Stimulated activated CD4-positive, alpha-beta T cell treated with anti-CD3 and anti-CD28 coated beads, Interleukin-12 subunit alpha, Interleukin-12 subunit beta, amount 100 ng/mL, for 48 hours (primary cell): ENCODE measurements around the gene DHTKD1.
"Not testable (repeated sequence)": the region's sequence is repeated elsewhere in the genome, so short reads cannot be mapped to it uniquely, and the experiment has no call there.

Experiments used
- DNase-seq, 3 donors: peaks; one replicate each; pipeline ENCODE4 v3.0.0-alpha.2; 2020; ENCODE audit warnings: low read depth in 2 of 3, low spot score in 1 of 3

Gene DHTKD1

DNA sequence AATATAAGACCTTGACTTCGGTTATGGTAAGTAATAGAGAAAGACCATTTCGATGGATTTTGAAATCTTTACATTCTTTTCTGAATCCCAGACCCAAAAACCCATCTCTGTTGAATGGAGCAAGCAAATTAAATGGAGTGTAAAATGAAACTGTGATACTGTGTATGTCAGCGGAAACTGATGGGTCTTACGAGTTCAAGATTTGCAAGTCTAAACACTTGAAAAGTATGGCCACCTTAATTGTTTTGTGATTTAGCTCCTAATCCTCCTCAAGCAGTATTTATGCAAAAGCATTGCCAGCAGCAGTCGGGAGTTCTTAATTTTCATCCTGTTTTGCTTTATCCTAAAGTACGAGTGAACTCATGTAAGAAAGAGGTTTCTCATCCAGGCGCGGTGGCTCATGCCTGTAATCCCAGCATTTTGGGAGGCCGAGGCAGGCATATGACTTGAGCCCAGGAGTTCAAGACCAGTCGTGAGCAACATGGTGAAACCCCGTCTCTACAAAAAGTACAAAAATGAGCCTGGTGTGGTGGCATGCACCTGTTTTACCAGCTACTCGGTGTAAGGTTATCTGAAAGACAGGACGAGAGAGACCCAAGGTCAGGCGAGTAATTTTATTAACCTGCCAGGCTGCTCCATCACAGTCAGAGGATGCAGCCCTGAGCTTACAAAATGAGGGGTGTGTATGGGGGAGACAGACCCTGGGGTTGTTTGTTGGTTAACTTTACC is 5.8 kb upstream of the DHTKD1 start:
- no peak for DNase-seq

DNA sequence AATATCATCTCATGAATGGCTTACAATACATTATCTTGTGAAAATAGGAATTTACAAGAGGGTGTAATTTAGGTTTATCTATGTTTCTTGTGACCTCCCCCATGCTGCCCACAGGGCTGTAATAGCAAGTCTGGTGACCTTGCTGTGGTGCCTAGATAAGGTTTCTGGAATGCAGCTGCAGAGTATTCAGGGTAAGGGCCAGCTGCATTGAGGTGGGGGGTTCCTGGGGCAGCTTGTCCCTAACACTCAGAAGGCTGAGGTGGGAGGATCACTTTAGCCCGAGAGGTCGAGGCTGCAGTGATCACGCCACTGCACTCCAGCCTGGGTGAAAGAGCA is 5.3 kb upstream of the DHTKD1 start:
- DNase-seq = no peak

DNA sequence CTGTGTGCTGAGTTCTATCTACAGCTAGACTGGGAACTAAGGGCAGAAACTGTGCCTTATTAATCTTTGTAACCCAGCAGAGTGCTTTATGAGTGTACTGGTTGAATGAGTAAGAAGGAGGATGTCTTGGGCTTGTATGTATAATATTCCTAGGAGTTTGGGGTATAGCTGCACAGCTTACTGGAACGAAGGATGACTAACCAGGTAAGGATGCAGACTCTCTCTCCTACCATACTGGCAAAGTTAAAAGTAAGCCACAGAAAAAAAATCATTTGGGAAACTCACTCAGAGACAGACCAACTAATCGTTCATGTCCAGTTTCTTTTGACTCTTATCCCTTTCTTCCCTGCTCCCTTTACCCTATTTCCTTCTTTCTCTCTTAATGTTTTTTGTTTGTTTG is 1.4 kb upstream of the DHTKD1 start:
- no peak for DNase-seq

DNA sequence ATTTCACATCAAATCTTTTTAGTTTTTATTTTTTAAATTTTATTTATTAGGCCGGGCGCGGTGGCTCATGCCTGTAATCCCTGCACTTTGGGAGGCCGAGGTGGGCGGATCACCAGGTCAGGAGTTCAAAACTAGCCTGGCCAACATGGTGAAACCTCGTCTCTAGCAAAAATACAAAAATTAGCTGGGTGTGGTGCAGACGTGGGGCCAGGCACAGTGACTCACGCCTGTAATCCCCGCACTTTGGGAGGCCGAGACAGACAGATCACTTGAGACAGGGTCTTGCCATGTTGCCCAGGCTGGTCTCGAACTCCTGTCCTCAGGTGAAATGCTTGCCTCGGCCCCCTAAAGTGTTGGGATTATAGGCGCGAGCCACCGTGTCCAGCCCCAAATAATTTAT is 2.7 kb downstream of the DHTKD1 start:
- DNase-seq = not testable (repeated sequence)

DNA sequence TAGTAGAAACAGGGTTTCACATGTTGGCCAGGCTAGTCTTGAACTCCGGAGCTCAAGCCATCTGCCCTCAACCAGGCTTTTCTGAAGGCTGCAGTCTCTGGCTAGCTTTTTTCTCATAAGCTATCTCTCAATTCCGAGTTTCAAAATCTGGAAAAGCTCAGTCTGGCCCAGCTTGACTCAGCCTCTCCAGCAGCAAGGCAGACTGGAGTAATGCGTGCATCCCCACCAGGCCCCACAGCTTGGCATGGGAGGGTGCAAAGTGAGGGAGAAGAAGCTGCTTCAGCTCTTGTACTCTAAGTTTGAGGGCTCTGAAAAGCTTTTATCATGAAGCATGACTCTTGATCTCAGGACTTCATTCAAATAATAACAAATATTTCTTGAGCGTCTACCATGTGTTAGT is 4.8 kb downstream of the DHTKD1 start:
- no peak for DNase-seq

DNA sequence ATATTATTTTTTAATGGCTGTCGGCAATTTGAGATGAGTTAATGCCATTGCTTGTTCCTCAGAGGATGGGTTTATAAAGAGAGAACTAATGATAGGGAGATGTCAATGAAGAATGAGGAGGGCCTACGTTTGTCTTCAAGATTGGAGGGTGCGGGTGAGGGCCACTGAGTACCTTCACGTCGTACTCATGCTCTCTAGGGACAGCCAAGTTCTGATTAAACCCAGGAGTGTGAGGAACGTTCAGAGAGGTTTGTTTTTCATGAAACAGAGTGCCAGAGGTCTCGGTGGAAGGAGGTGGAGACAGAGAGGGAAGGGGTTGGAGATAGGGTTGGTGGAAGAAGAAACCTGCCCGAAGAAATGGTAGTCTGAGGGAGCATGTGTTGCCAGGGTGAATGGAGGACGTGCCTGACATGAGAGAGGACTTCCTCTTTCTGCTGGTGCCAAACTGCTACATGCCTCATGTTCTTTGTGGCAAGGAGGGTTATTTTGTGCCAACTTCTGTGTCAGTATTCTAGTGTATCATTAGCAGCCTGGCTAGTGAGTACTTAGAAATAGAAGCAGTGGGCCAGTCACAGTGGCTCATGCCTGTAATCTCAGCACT is 8.9 kb downstream of the DHTKD1 start:
- no peak for DNase-seq

DNA sequence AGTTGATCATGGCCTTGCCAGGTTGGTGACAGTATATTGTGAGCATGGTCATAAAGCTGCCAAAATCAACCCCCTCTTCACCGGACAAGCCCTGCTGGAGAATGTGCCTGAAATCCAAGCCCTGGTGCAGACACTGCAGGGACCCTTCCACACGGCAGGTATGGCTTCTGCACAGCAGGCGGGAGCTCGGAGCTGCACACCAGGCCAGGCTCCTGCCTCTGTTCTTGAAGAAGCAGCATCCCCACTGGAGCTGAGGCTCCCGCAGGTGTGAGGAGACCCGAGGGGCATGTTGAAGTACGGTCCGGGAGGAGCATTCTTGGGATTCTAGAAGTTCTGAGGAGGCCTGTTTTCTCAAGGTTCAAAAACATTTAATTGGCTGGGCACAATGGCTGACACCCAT is 12.7 kb downstream of the DHTKD1 start:
- DNase-seq = no peak

DNA sequence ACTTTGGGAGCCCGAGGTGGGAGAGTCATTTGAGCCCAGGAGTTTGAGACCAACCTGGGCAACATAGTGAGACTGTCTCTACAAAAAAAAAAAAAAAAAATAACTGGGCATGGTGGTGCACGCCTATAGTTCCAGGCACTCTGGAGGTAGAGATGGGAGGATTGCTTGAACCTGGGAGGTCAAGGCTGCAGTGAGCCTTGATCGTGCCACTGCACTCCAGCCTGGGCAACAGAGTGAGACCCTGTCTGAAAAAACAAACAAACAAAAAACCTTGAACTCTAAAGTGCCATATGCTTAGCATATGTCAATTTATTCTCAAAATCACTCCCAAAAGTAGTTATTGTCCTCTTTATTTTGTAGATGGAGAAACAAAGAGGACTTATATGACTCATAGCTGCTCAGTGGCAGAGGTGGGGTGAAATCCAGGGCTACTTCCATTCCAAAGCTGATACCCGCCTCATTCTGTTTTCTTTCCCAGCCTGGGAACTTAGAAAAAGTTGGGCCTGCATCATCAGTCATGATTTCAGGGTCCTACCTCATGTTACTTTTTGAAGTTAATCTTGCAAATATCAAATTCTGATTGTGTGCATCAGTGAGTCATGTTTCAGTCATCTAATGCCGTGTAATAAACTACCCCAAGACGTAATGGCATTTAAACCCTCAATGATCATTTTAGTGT is 13.3 kb downstream of the DHTKD1 start:
- DNase-seq = no peak

DNA sequence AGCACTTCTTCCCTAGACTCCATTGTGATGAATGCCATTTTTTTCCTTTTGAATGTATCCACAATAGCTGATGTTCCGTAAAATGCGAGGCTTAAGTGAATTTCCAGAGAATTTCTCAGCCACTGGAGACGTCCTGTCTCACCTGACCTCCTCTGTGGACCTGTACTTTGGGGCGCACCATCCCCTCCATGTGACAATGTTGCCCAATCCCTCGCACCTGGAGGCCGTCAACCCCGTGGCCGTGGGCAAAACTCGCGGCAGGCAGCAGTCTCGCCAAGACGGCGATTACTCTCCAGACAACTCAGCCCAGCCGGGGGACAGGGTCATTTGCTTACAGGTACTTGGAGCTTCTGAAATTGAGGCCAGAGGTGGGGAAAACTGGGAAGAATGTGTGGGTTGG is 20.2 kb downstream of the DHTKD1 start:
- no peak for DNase-seq

DNA sequence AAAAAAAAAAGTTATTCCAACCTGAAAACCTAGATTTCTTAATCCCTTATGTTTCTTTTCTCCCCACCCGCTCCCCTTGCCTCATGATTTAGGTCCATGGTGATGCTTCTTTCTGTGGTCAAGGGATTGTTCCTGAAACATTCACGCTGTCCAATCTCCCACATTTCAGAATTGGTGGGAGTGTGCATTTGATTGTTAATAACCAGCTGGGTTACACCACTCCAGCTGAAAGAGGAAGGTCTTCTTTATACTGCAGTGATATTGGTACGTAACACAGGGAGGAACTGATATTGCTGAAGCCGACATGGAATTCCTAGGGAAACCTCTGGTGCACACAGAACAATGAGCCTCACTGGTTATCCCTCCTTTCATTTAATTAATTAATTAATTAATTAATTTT is 22.7 kb downstream of the DHTKD1 start:
- no peak for DNase-seq

DNA sequence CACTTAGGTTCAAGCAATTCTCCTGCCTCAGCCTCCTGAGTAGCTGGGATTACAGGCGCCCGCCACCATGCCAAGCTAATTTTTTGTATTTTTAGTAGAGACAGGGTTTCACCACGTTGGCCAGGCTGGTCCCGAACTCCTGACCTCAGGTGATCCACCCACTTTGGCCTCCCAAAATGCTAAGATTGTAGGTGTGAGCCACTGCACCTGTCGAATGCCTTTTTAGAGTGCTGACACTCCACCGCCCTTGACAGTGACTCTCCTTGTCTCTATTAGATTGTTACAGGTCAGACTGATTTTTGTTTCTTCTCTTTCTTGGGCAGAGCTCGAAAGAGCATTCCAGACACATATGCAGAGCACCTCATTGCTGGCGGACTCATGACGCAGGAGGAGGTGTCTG is 28.6 kb downstream of the DHTKD1 start:
- DNase-seq = not testable (repeated sequence)

DNA sequence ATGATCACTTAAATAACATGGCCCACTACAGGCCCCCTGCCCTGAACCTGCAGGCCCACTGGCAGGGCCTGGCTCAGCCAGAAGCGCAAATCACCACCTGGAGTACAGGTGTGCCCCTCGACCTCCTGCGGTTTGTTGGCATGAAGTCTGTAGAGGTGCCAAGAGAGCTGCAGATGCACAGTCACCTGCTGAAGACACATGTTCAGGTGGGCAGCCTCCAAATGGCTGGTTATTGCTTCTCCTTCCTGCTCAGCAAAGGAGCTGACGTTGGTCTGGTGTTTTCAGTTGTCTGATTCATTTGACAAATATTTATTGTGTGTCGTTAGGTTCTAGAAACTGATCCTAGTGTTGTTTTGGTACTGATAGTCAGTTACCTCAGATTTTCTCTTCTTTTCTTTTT is 29.0 kb downstream of the DHTKD1 start:
- DNase-seq = no peak

DNA sequence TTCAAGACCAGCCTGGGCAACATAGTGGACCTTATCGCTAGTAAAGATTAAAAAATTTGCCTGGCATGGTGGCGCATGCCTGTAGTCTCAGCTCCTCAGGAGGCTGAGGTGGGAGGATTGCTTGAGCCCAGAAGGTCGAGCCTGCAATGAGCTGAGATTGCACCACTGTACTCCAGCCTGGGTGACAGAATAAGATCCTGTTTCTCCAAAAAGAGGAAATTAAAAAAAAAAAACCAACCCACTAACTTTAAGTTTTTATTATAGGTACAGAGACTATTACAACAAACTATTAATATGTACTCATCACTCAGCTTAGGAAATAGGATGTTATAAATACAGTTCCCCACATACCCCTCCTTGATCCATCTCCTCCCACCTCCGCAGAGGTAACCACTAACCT is 30.2 kb downstream of the DHTKD1 start:
- no peak for DNase-seq

DNA sequence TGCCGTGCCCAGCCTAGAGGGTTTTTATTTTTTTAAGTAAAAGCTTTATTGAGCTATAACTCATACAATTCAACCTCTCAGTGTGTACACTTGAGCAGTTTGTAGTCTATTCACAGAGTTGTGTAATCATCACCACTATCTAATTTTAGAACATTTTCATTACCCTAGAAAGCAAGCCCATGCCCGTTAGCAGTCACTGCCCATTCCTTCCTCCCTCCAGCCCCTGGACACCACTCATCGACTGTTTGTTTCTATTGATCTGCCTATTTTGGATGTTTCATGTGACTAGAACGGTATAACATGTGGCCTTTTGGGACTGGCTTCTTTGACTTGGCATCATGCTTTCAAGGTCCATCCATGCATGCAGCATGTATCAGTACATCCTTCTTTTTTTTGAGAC is 35.0 kb downstream of the DHTKD1 start:
- DNase-seq = no peak

DNA sequence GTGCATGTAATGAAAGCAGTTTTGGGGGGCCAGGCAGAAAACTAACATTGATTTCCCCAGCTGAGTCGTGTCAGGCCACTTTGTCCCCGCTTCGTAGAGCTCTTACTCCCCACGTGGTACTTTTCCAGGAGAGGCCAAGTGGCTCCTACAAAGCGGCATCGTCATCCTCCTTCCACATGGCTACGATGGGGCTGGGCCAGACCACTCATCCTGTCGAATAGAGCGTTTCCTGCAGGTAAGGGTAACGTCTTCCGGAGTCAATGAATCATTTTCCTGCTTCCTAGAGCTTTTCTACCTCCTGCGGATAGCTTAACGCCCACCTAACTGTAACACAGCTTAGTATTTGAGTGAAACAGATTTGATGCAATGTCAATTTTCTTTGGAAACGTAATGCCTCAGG is 39.0 kb downstream of the DHTKD1 start:
- no peak for DNase-seq

DNA sequence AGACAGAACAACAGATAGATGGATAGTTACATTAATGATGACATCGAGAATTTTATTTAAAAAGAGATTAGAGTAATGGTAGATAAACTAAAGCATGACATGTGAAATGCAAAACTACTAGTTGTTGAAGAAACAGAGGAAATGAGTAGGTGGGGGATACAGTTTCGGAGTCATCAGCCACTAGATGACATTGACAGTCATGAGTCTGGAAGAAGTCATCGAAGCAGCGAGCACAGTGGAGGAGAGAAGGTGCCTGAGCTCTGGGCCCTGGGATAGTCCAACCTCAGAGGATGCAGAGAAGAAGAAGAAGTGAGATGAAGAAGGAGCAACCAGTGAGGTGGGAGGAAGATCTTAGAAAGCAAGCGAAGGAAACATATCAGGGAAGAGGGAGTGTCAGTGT is 40.5 kb downstream of the DHTKD1 start:
- no peak for DNase-seq

DNA sequence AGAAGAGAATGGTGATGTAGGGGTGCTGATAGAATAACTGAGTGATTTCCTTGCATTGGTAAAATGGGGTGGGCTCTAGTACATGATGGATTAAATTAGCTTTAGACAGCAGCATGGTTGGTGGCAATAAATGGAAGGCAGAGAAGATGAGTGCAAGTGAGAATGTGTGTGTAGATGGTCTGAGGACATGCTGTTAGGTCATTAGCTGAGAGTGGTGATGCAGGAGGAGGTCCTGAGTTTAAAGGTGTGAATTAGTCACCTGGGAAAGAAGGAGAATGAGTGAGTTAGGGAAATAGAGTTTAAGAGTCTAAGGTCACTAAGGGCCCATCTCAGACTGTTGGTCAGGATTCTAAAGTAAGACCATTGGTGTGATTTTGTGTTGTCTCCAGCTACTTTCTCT is 42.8 kb downstream of the DHTKD1 start:
- DNase-seq = no peak

DNA sequence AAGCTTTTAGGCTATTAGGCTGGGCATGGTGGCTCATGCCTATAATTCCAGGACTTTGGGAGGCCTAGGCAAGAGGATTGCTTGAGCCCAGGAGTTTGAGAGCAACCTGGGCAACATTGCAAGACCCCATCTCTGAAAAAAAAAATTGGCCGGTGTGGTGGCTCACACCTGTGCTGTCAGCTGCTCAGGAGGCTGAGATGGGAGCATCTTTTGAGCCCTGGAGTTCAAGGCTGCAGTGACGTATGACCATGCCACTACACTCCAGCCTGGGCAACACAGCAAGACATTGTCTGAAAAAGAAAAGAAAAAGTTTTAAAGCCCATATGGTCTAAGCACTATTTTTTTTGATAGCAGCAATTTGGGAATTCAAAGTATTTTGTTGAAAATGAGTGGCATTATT is 44.9 kb downstream of the DHTKD1 start:
- no peak for DNase-seq

DNA sequence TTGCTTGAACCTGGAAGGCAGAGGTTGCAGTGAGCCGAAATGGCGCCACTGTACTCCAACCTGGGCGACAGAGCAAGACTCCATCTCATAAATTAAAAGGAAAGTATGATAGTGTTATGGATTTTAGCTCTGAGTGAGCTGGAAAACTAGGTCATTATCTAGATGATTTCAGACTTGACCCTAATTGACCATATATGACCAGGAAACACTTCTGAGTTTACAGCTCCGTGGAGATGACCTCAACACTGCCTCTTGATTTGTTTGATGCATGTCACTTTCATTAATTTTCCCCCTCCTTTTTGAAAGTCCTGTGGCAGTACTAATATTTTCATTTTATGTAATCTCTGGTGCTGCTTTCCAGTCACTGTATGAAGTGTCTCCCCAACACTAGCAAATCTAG is 52.9 kb downstream of the DHTKD1 start:
- no peak for DNase-seq

DNA sequence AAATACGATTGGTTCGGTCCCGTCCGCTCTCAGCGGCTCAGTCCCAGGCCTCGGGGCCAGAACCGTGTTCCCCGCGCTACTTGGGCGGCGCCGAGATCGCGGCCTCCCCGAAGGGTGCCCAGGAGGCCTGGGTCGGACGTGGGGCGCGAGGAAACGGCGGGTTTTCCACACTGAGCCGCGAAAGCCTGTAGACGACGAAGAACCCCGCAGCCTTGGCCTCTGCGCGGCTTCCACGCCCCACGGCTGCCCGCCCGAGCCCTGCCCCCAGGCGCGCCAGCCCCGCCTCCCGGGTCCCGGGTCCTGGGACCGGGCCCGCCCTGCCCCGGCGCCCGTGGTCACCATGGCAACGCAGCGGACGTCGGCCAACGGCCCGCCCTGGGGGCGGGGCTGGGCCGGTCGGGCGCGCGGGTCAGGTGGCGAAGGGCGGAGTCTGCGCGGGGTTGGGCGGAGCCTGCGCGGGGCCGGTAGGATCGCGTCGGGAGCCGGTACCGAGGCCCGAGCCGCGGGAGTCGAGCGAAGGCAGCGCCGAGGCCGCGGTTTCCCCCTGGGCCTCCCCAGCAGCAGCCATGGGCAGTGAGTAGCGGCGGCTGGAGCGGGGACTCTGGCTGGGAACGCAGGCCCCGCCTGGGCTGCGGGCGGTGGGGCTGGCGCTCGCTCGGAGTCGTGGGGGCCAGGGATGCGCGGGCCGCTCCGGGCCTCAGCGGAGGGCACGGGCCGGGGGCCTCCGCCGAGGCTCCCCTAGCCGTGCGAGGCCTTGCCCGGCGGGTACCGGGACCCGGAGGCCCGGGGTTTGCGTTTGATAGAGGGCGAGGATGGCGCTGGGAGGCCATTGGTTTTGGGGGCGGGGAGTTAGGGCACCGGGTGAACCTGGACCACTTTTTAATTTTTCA is 60.7 kb downstream of the DHTKD1 start, which contains the start of gene SEC61A2:
Gene SEC61A2, plus strand, starts transcription at position 456 of the 890 bp plus-strand sequence. Its CDS starts 111 bp downstream, at position 567.
- peak; percentile 93 to 99 (median 96) for DNase-seq

DNA sequence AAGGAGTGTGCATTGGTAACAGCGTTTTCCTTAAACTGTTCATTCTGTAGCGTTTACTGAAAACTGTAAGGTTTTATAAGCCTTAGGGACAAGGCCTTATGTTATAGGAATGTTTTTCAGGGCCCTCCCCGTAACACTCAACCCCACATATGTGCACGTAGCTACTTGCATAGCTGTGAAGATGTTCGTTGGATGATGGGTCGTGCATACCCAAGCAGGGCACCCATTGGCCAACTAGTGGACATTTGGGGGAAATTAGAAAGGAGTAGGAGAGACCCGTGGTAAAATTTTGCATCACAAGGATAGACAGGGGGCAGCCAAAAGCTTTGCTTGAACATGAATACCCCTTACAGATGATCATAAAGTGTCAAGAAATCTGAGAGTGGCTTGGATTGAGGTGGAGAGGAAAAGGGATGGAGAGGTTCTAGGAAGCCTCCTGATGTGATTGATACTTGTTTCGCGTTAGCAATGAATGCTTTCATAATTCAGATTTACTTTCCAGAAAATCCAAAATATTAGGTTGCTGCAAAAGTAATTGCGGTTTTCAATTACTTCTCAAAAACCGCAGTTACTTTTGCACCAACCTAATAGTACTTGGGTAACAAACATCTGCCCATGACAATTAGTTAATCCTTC is 61.6 kb downstream of the DHTKD1 start:
- no peak for DNase-seq
